ENCODE data around the gene NKAIN2.
"Not testable (repeated sequence)": the region's sequence is repeated elsewhere in the genome, so short reads cannot be mapped to it uniquely, and the experiment has no call there.

The NKAIN2 gene

GRCh38 chr6:124334359-124334758 is 530.7 kb downstream of the NKAIN2 start:
- DNase-seq (ENCODE audit: low read depth in 2 of 2), result no peak

GRCh38 chr6:124339610-124340334 is 536.1 kb downstream of the NKAIN2 start:
- no peak for DNase-seq (ENCODE audit: low read depth in 2 of 2)

GRCh38 chr6:124348339-124348738 is 544.7 kb downstream of the NKAIN2 start:
- DNase-seq (ENCODE audit: low read depth in 2 of 2), result not testable (repeated sequence)

- DNase-seq (ENCODE audit: low read depth in 2 of 2), result no peak
These were observed 551.5 kb downstream of the NKAIN2 start for GRCh38 chr6:124355146-124355545.

- DNase-seq (ENCODE audit: low read depth in 2 of 2), result no peak
These were observed 552.7 kb downstream of the NKAIN2 start for GRCh38 chr6:124356276-124356810.

GRCh38 chr6:124356811-124357210 is 553.1 kb downstream of the NKAIN2 start:
- DNase-seq (ENCODE audit: low read depth in 2 of 2), result no peak

GRCh38 chr6:124368131-124368530 is 564.5 kb downstream of the NKAIN2 start:
- DNase-seq (ENCODE audit: low read depth in 2 of 2), result no peak

GRCh38 chr6:124371974-124372475 is 568.4 kb downstream of the NKAIN2 start:
- DNase-seq (ENCODE audit: low read depth in 2 of 2), result no peak

- no peak for DNase-seq (ENCODE audit: low read depth in 2 of 2)
These were observed 569.7 kb downstream of the NKAIN2 start for GRCh38 chr6:124373386-124373785.

- no peak for DNase-seq (ENCODE audit: low read depth in 2 of 2)
These were observed 585.5 kb downstream of the NKAIN2 start for GRCh38 chr6:124389127-124389526.

- no peak for DNase-seq (ENCODE audit: low read depth in 2 of 2)
These were observed 589.9 kb downstream of the NKAIN2 start for GRCh38 chr6:124393536-124393935.

GRCh38 chr6:124396361-124396760 is 592.7 kb downstream of the NKAIN2 start:
- no peak for DNase-seq (ENCODE audit: low read depth in 2 of 2)

GRCh38 chr6:124400261-124400999 is 596.8 kb downstream of the NKAIN2 start:
- DNase-seq (ENCODE audit: low read depth in 2 of 2), result no peak

GRCh38 chr6:124410425-124410824 is 606.8 kb downstream of the NKAIN2 start:
- not testable (repeated sequence) for DNase-seq (ENCODE audit: low read depth in 2 of 2)

GRCh38 chr6:124412657-124413056 is 609.0 kb downstream of the NKAIN2 start:
- DNase-seq (ENCODE audit: low read depth in 2 of 2), result not testable (repeated sequence)

- DNase-seq (ENCODE audit: low read depth in 2 of 2), result no peak
These were observed 616.6 kb downstream of the NKAIN2 start for GRCh38 chr6:124420116-124420840.

- no peak for DNase-seq (ENCODE audit: low read depth in 2 of 2)
These were observed 620.0 kb downstream of the NKAIN2 start for GRCh38 chr6:124423621-124424020.

GRCh38 chr6:124430740-124431318 is 627.2 kb downstream of the NKAIN2 start:
- DNase-seq (ENCODE audit: low read depth in 2 of 2), result no peak

- no peak for DNase-seq (ENCODE audit: low read depth in 2 of 2)
These were observed 629.0 kb downstream of the NKAIN2 start for GRCh38 chr6:124432620-124433019.

- no peak for DNase-seq (ENCODE audit: low read depth in 2 of 2)
These were observed 629.9 kb downstream of the NKAIN2 start for GRCh38 chr6:124433387-124434160.

GRCh38 chr6:124434421-124434820 is 630.8 kb downstream of the NKAIN2 start:
- no peak for DNase-seq (ENCODE audit: low read depth in 2 of 2)

Measured in stimulated activated CD4-positive, alpha-beta T cell treated with anti-CD3 and anti-CD28 coated beads, Interleukin-4, amount 100 ng/mL, for 48 hours (primary cell).